Activated naive CD4-positive, alpha-beta T cell treated with anti-CD3 and anti-CD28 coated beads, Interleukin-2, amount 50 U/mL, for 24 hours (primary cell): ENCODE data around the gene VPS16.

Experiments
- H3K27ac Mint-ChIP-seq: one replicate; pipeline ENCODE4 v1.8.0; 2021; ENCODE audit warnings: mild to moderate bottlenecking, mixed read lengths
- H3K27me3 Mint-ChIP-seq: one replicate; pipeline ENCODE4 v1.8.0; 2021; ENCODE audit warnings: mixed read lengths
- H3K36me3 Mint-ChIP-seq: one replicate; pipeline ENCODE4 v1.8.0; 2021; ENCODE audit warnings: mixed read lengths
- H3K4me1 Mint-ChIP-seq: one replicate; pipeline ENCODE4 v1.8.0; 2021; ENCODE audit warnings: mixed read lengths
- H3K4me3 Mint-ChIP-seq: one replicate; pipeline ENCODE4 v1.8.0; 2021; ENCODE audit warnings: mild to moderate bottlenecking, mixed read lengths
- H3K9me3 Mint-ChIP-seq: one replicate; pipeline ENCODE4 v1.8.0; 2021; ENCODE audit warnings: mixed read lengths

The VPS16 gene

DNA sequence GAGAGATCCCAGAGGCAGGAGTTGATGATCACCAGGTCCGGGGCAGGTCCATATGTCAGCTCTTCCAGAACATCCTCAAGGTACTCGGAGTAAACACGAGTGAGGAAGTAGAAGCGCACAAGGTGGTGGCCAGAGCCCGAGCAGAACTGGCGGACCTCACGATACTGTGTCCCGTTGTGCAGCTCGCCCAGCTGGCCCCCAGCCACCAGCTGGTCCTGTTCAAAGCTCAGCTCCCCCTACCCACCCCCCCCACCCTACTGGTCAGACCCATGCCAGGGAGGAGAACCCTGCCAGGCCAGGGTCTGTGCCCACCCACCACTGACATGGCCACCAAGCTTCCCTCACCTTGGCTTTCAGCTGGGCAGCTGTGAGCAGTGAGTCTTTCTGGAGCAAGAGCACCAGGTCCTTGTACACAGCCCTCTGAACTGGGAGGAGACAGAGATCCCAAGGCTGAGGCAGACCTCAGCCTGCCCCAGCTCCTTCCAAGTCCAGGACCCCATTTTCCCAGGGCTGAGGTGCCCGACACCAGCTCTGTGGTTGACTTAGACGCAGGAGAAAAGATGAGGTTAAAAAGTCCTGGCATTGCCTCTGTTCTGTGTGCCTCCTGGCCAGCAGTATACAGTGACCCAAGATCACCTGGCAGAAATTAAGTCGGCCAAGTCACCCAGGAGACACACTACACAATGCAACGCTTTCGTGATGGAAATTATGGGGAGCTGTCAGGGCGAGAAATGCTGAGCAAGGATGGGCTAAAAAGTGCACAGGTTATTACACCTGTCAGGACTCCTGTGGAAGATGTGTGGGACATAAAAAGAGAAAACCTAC lies 1.5 kb upstream of the VPS16 start:
- H3K27ac Mint-ChIP-seq, result peak overlapping the region; percentile 99
- H3K4me3 Mint-ChIP-seq, result peak overlapping the region; percentile 92
- H3K27me3 Mint-ChIP-seq, result no peaks in the 10 kb centered on the region
- H3K4me1 Mint-ChIP-seq, result peaks cover 30% of the 10 kb centered on the region
- no peaks in the 10 kb centered on the region for H3K9me3 Mint-ChIP-seq
- H3K36me3 Mint-ChIP-seq, result peaks cover 4% of the 10 kb centered on the region

DNA sequence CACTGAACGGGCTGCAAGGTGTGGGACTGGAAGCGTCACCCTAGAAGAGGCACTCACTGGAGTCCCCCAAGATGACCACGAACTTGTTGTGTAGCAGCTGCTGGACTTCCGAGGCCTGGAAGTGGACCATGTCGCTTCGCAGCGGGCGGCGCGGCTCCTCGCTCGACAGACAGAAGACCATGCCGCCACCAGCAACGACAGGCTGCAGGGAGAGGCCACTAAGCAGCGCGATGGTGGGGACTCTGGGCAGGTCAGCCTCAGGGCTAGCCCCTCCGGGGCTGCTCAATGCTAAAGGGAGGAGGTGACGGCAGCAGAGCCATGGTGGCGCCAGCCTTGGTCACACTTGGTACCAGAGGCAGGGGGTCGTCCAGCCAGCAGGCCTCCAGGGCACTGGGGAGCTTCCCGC lies 810 bp upstream of the VPS16 start:
- peak overlapping the region; percentile 99 for H3K27ac Mint-ChIP-seq

DNA sequence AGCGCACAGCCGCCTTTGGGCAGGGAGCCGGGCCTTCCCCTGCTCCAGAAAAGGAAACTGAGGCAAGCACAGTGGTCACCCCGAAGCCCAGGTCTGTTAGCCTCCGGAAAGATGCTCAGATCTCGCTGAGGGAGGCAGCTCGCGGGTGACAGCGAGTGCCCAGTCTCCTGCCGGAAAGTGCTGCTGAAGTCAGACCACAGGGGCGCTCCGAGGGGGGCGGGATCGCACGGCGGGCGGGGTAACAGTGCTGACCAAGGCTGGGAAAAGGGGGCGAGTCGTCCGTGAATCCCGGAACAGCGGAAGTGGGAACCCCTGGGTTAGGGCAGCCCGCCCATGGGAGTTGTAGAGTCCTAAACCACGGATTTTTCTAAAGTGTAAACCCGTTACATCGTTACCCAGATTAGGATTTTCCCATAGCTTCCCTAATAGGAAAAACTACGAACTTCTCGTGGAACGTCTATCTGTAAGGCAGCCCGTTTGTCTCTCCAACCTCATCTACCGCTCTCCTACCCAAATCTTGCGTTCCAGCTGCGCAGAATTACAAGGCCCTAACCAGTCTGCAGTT lies 504 bp downstream of the VPS16 start:
- H3K36me3 Mint-ChIP-seq, result peaks cover 6% of the 10 kb centered on the region
- peak overlapping the region; percentile 95 for H3K4me3 Mint-ChIP-seq
- no peaks in the 10 kb centered on the region for H3K27me3 Mint-ChIP-seq
- H3K27ac Mint-ChIP-seq, result peak overlapping the region; percentile 89
- peaks cover 46% of the 10 kb centered on the region for H3K4me1 Mint-ChIP-seq
- H3K9me3 Mint-ChIP-seq, result no peaks in the 10 kb centered on the region

More for the DNA sequence above, 810 bp upstream of the VPS16 start:
- Mint-ChIP-seq H3K27me3 (no peaks in the 10 kb centered on the region), H3K4me1 (peaks cover 37% of the 10 kb centered on the region), H3K36me3 (peaks cover 6% of the 10 kb centered on the region), H3K9me3 (no peaks in the 10 kb centered on the region), H3K4me3 (peak overlapping the region; percentile 92)

DNA sequence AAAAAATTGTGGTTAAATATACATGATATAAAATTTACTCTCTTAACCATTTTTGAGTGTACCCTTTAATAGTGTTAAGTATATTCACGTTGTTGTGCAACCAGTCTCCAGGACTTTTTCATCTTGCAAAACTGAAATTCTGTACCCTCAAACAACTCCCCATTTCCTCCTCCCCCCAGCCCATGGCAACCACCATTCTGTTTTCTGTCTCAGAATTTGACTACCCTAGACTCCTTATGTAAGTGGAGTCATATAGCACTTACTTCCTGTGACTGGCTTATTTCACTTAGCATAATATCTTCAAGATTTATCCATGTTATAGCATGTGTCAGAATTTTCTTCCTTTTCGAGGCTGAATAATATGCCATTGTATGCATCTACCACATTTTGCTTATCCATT lies 5.1 kb downstream of the VPS16 start:
- no peaks in the 10 kb centered on the region for H3K27me3 Mint-ChIP-seq
- no peaks in the 10 kb centered on the region for H3K9me3 Mint-ChIP-seq
- H3K27ac Mint-ChIP-seq, result no peak overlapping the region
- no peak overlapping the region for H3K4me3 Mint-ChIP-seq
- peaks cover 4% of the 10 kb centered on the region for H3K36me3 Mint-ChIP-seq
- peaks cover 37% of the 10 kb centered on the region for H3K4me1 Mint-ChIP-seq

DNA sequence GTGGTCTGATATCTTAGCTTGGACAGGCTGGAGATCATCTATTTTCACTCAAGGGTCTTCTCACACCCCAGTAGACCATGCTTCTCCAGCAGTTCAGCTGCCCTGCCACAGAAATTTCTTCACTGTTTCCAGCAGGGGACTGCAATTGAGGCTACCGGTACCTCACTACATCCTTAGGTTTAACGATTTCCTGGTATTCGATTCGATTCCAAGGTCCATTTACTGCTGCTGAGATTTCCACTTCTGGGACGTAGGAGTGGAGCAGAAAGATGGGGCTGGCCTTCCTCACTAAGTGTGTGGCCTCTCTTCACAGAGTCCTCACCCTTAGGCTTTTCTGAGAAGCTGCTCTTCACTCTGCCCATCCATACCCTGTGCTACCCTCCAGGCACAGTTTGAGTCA lies 6.2 kb downstream of the VPS16 start:
- peaks cover 35% of the 10 kb centered on the region for H3K4me1 Mint-ChIP-seq
- H3K36me3 Mint-ChIP-seq, result peaks cover 4% of the 10 kb centered on the region
- H3K9me3 Mint-ChIP-seq, result no peaks in the 10 kb centered on the region
- no peaks in the 10 kb centered on the region for H3K27me3 Mint-ChIP-seq
- no peak overlapping the region for H3K27ac Mint-ChIP-seq
- H3K4me3 Mint-ChIP-seq, result no peak overlapping the region

DNA sequence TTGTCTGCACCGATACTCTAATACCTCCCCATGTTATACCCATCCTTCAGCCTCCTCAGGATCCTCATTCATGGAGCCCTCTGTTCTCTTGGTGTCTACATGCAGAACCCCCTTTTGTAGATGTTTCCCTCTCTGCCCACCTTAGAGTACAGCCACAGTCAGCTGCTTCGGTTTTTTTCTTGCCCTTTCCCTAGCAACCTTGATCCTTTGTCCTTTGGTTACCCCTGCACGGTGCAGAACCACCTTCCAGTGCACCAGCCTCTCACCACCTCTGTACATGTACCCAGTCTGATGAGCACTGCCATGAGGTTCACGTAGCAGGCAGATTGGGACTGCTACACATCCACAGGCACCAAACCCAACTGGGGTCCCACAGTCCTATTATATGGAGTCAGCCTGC lies 7.3 kb downstream of the VPS16 start:
- Mint-ChIP-seq H3K9me3 (no peaks in the 10 kb centered on the region), H3K36me3 (peaks cover 4% of the 10 kb centered on the region), H3K4me3 (no peak overlapping the region), H3K27ac (no peak overlapping the region), H3K27me3 (no peaks in the 10 kb centered on the region), H3K4me1 (peaks cover 43% of the 10 kb centered on the region)

DNA sequence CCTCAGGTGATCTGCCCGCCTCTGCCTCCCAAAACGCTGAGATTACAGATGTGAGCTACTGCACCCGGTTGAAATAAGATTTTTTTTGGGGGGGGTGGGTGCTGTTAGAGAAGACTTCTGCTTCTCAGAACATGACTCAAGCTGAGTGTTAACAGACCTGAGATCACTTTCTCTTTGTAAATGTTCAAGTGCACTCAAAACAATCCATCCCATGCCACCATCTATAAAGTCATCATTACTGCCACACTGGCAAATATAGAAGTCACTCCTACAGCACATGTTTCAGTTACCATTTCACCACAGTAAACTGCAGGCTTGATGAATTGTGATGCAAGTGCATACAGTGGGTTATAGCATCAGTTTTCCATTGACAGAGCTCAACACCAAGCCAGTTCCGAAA lies 9.0 kb downstream of the VPS16 start:
- H3K27ac Mint-ChIP-seq, result no peak overlapping the region
- H3K4me1 Mint-ChIP-seq, result peaks cover 30% of the 10 kb centered on the region
- peaks cover 3% of the 10 kb centered on the region for H3K36me3 Mint-ChIP-seq
- no peaks in the 10 kb centered on the region for H3K9me3 Mint-ChIP-seq
- H3K27me3 Mint-ChIP-seq, result no peaks in the 10 kb centered on the region
- no peak overlapping the region for H3K4me3 Mint-ChIP-seq

DNA sequence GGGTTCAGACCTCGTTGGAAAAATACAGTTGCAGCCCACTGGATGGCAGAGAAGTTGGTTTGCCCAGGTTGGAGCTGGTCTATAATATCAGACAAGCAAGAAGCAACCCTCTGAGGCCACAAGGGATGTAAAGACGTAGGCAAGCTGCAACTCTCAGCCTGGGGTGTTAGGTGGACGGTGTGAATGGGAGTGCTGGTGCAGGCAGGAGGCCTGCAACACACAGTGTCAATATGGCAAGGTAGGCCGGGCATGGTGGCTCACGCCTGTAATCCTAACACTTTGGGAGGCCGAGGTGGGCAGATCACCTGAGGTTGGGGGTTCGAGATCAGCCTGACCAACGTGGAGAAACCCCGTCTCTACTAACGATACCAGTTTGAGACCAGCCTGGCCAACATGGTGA lies 10.5 kb downstream of the VPS16 start:
- Mint-ChIP-seq H3K27ac (no peak overlapping the region), H3K36me3 (peaks cover 3% of the 10 kb centered on the region), H3K4me1 (peaks cover 19% of the 10 kb centered on the region), H3K27me3 (no peaks in the 10 kb centered on the region), H3K4me3 (no peak overlapping the region), H3K9me3 (no peaks in the 10 kb centered on the region)

DNA sequence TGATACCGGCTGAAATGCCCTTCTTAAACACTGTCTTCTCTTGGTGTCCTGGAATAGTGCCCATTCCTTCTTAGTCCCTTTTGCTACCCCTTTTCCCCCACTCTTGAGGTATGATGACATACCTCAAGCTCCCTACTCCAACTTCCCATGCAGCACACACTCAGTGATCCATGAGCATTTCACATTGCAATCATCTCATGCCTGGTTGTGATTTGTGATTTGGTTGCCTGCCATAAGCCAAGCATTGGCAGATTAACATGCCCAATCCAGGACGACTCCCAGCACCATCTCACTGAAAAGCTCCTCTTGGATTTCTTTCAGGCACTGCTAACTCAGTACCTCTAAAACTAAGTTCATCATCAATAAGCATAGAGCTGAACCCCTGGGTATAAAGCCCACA lies 18.0 kb downstream of the VPS16 start:
- H3K27ac Mint-ChIP-seq, result no peak overlapping the region
- H3K27me3 Mint-ChIP-seq, result no peaks in the 10 kb centered on the region
- H3K9me3 Mint-ChIP-seq, result no peaks in the 10 kb centered on the region
- H3K4me3 Mint-ChIP-seq, result no peak overlapping the region
- H3K36me3 Mint-ChIP-seq, result peaks cover 2% of the 10 kb centered on the region
- no peaks in the 10 kb centered on the region for H3K4me1 Mint-ChIP-seq

DNA sequence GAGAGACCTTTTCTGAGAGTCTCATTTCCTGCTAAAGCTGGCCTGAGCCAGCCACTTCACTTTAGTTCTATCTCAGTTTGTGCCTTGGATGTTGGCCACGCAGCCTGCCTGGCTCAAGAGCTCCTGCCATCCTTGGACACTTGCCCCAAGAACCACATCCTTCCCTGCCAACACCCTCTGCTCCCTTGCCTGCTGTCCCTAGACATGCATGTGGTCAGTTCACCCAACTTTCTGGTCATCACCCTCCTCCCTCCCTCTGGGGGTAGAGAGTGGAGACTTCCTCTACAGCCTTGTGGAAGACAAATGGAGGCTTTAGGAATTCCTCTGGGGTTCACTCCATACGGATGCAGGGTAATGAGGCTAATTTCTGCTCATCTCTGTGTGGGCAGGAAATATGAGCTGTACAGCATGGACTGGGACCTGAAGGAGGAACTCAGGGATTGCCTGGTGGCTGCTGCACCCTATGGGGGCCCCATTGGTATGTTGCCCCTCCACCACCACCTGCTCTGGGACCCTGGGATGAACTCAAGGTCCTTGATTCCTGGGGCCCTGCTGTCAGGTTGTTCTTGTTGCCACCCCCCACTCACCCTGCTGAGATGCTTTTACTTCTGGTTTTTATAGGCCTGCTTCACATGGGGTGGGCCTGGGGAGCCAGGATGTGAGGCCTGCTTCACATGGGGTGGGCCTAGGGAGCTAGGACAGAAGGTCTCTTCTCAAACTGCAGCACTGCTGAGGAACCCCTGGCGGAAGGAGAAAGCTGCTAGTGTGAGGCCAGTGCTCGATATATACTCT lies 19.0 kb downstream of the VPS16 start:
- Mint-ChIP-seq H3K27ac (no peak overlapping the region), H3K4me3 (no peak overlapping the region), H3K4me1 (no peaks in the 10 kb centered on the region), H3K27me3 (no peaks in the 10 kb centered on the region), H3K9me3 (no peaks in the 10 kb centered on the region), H3K36me3 (peaks cover 2% of the 10 kb centered on the region)

DNA sequence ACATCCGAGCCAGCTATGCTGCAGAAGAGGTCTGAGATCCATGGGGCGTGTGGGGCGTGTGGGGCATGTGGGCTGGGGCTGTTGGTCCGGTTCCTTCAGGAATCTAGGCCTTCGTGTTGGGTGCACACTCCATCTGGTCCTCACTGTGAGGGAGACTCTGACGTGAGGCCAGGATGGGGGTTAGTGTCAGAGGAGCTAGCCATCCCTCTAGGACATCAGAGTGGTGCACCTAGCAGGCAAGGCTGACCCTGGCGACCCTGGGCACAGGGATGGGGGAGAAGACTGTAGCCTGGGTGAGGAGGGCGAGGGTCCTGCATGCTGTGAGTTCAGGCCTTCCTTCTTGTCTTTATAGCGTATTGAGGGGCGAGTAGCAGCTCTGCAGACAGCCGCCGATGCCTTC lies 24.1 kb downstream of the VPS16 start:
- Mint-ChIP-seq H3K4me3 (no peak overlapping the region), H3K4me1 (peaks cover 37% of the 10 kb centered on the region), H3K9me3 (no peaks in the 10 kb centered on the region), H3K27me3 (no peaks in the 10 kb centered on the region), H3K36me3 (peaks cover 2% of the 10 kb centered on the region), H3K27ac (no peak overlapping the region)

DNA sequence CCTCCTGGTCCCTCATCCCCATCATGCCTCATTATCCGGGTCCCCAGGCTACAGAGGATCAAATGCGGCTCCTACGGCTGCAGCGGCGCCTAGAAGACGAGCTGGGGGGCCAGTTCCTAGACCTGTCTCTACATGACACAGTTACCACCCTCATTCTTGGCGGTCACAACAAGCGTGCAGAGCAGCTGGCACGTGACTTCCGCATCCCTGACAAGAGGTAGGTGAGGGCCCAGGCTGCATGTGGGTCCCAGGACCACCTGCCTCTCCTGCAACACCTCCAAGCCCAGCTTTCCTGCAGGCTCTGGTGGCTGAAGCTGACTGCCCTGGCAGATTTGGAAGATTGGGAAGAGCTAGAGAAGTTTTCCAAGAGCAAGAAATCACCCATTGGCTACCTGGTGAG lies 24.6 kb downstream of the VPS16 start:
- peaks cover 37% of the 10 kb centered on the region for H3K4me1 Mint-ChIP-seq
- H3K36me3 Mint-ChIP-seq, result peaks cover 2% of the 10 kb centered on the region
- no peaks in the 10 kb centered on the region for H3K27me3 Mint-ChIP-seq
- peak overlapping the region; percentile 19 for H3K27ac Mint-ChIP-seq
- no peaks in the 10 kb centered on the region for H3K9me3 Mint-ChIP-seq
- H3K4me3 Mint-ChIP-seq, result no peak overlapping the region

DNA sequence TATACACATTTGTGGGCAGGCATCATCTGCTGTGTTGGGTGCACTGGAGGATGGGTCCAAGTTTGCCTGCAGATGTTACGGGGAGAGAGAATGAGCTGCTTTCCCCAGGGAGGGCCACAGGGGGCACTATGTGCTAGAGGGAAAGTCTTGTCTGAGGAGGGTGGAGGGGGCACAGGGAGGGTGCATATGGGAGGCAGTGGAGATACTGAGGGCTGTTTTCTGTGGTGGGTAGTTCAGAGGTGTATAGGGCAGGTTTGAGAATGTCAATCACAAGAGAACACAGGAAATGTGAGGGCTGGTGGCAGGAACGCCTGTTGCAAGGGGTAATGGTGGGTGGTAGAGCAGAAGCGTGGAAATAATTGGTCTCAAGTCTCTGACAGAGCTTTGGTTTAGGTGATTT lies 25.1 kb downstream of the VPS16 start:
- H3K4me1 Mint-ChIP-seq, result peaks cover 41% of the 10 kb centered on the region
- no peaks in the 10 kb centered on the region for H3K27me3 Mint-ChIP-seq
- H3K9me3 Mint-ChIP-seq, result no peaks in the 10 kb centered on the region
- no peak overlapping the region for H3K27ac Mint-ChIP-seq
- peaks cover 2% of the 10 kb centered on the region for H3K36me3 Mint-ChIP-seq
- H3K4me3 Mint-ChIP-seq, result no peak overlapping the region

DNA sequence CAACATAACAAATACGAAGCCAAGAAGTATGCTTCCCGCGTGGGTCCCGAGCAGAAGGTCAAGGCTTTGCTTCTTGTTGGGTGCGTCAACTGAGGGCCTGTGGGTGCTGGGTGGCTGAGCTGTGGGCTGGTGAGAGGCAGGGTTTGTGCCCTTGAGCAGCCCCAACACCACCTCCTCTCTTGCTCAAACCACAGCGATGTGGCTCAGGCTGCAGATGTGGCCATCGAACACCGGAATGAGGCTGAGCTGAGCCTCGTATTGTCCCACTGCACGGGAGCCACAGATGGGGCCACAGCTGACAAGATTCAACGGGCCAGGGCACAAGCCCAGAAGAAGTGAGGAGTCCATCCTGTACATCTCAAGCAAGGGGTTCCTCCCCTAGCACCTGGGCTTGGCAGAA lies 25.7 kb downstream of the VPS16 start:
- Mint-ChIP-seq H3K36me3 (peaks cover 2% of the 10 kb centered on the region), H3K9me3 (no peaks in the 10 kb centered on the region), H3K4me3 (no peak overlapping the region), H3K27me3 (no peaks in the 10 kb centered on the region), H3K4me1 (peaks cover 47% of the 10 kb centered on the region), H3K27ac (no peak overlapping the region)

DNA sequence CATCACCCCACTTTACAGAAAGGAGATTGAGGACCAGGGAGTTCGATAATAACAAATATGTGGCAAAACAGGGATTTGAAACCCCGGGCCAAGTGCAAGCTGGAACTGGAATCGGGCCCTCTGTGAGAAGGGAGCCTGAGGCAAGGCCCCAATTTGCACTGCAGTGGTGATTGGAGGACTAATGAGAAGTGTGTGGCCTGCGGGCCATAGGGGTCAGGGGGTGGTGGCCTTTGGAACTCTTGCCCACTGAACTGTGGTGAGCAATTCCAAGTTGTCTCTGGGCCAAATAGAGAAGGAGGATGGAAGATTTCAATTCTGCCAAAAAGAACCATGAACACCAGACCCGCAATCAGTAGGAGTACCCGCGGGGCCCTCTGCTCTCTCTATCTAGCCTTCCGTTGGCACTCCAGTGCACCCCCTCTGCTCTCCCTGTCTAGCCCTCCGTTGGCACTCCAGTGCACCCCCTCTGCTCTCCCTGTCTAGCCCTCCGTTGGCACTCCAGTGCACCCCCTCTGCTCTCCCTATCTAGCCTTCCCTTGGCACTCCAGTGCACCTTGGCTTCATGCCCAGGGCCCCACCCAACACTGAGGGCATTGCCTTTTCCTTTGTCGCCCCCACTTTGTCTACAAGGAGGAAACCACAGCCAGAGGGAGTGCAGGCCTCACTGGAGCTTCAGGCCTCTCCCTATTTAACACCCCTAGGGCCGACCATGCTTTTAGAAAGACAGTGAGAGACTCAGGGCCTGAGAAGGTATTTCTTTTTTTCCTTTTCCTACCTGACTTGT lies 26.7 kb downstream of the VPS16 start:
- no peaks in the 10 kb centered on the region for H3K27me3 Mint-ChIP-seq
- no peaks in the 10 kb centered on the region for H3K36me3 Mint-ChIP-seq
- H3K9me3 Mint-ChIP-seq, result no peaks in the 10 kb centered on the region
- no peak overlapping the region for H3K4me3 Mint-ChIP-seq
- peaks cover 53% of the 10 kb centered on the region for H3K4me1 Mint-ChIP-seq
- H3K27ac Mint-ChIP-seq, result no peak overlapping the region
